ENCODE measurements around the gene GDPD5. TPM values are rescaled to one million over a fixed set of nuclear protein-coding genes. Genes with fewer than 3 reads are reported as not detected.

GDPD5 gene
- polyA plus RNA-seq, 1 experiment: 7.7 TPM

DNA sequence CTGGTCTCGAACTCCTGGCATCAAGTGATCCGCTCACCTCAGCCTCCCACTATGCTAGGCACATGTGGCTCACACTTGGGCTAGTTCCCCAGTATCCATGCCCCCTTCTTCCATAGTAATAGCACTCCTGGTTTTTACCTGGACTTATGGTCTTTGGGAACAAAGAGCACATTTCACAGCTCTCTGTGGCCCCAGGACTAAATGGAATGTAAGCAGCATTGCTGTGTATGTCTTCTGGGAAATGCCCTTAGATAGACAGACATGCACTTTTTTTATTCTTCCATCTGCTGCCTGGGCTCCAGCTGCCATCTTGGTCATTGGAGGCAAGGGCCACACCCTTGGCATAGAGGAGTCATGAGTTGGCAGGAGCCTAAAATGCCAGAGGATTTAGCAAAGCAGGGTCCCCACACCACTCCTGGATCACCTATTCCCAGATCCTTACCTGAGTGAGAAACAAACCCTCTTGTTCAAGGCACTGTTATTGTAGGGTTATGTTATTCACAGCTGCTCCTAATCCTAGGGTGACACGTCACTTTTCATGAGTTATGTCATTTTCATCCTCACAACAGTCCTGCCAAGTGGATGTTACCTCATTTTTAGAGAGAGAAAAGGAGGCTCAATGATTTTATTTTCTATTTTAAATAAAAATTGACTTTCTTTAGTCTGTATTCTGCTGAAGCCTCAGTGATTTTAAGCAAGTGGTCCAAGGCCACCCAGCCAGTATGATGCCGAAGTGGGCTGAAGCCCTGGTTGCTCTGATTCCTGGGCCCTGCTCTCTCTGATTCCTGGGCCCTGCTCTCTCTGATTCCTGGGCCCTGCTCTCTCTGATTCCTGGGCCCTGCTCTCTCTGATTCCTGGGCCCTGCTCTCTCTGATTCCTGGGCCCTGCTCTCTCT lies 15.7 kb upstream of the GDPD5 start:
- DNase-seq (ENCODE audit: low read depth): no peak
- no peaks in the 10 kb centered on the region for H3K36me3 ChIP-seq (ENCODE audit: control insufficient read depth, insufficient read depth, low read length)
- H3K4me3 ChIP-seq (ENCODE audit: low read depth, low read length): no peak overlapping the region
- no peak for TF ChIP-seq CTCF (IDR thresholded peaks at IDR 0.05; ENCODE audit: insufficient read depth, low read depth, low read length)
- POLR2A ChIA-PET: no interaction called here
- CTCF ChIA-PET: interaction anchor here (0.5 to 4.8 kb wide), 7 partner anchors 10 to 261 kb away, joined by 3 to 16 read pairs (median 5); no protein-coding TSS in a partner anchor
- H3K27me3 ChIP-seq (ENCODE audit: control insufficient read depth, insufficient read depth, low read length): peaks cover 6% of the 10 kb centered on the region; the same call in 1 of the 2 replicates

DNA sequence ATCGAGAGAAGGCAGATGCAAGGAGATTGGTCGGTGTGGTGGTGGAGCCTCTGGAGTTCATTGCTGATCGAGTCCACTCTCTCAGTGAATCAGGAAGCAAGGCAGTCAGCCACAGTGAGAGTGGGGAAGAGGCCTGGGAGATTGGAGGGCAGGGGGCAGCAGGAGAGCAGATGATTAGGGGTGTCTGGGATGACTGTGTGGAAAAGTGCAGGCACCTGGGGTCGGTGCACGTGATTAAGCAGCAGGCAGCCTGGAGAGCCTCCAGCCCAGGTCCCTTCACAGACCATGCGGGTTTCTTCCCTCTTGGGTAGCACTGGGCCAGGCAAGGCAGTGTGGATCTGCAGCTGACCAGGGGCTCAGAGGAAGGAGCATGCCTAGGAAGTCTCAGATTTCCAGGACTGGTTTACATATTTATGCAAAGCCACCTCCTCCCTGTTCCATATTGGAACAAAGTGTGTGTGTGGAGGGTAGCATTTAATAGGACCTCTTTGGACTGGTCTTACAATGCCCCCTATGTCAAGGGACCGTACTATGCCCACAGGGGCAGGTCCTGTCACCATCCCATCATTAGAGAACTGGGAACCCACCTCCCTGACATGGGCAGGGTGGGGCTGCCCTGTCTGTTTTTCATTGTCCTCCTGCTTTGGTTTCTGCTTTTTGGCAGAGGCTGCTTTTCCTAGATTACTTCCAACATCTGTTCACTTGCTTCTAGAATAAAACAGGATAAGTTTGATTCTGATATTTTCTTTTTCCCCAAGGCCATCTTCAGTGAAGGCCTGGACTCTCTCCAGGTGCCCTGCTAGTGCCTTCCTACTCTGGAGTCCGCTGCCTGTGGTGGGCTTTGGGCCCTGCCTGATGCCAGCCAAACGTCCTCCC lies 14.0 kb upstream of the GDPD5 start:
- ChIA-PET CTCF (interaction anchor here (1.0 to 2.0 kb wide), 5 partner anchors 8 to 152 kb away, joined by 3 to 6 read pairs (median 4); no protein-coding TSS in a partner anchor), POLR2A (no interaction called here)
- H3K27me3 ChIP-seq (ENCODE audit: control insufficient read depth, insufficient read depth, low read length): peaks cover 3% of the 10 kb centered on the region; the same call in 1 of the 2 replicates
- TF ChIP-seq CTCF (IDR thresholded peaks at IDR 0.05; ENCODE audit: insufficient read depth, low read depth, low read length): no peak
- no peaks in the 10 kb centered on the region for H3K36me3 ChIP-seq (ENCODE audit: control insufficient read depth, insufficient read depth, low read length)
- no peak overlapping the region for H3K4me3 ChIP-seq (ENCODE audit: low read depth, low read length)
- DNase-seq (ENCODE audit: low read depth): no peak

DNA sequence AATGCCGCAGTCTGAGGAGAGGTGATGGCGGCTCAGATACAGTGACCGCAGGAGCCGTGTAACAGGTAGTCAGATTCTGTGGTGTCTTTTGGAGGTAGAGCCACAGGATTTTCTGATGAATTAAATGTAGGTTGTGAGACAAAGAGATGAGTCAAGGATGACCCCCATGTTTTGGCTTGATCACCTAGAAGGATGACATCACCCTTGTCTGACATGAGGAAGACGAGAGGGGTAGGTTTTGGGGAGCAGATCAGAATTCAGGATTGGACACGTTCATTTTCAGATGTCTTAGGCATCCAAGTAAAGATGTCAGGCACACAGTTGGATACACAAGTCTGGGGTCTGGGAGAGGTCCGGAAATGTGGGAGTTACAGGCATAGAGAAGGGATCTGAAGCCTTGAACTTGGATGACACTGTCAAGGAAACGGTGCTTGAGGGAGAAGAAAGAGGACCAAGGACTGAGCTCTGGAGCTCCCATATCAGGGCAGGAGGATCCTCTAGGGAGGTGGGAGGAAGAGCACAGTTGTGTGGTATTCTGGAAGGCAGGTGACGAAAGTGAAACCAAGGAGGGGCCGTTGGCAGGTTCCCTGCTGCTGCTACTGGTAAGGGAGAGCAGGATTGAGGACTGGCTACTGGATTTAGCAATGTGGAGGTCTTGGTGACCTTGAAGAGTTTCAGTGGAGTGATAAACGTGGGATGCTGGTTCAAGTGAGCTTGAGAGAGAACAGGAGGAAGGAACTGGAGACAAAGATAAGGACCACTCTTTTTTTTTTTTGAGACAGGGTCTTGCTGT lies 12.6 kb upstream of the GDPD5 start:
- H3K27me3 ChIP-seq (ENCODE audit: control insufficient read depth, insufficient read depth, low read length): peaks cover 3% of the 10 kb centered on the region; the same call in 1 of the 2 replicates
- ChIA-PET CTCF (interaction anchor here (0.6 to 2.0 kb wide), 4 partner anchors 9 to 95 kb away, joined by 3 to 6 read pairs (median 4); no protein-coding TSS in a partner anchor), POLR2A (no interaction called here)
- H3K36me3 ChIP-seq (ENCODE audit: control insufficient read depth, insufficient read depth, low read length): no peaks in the 10 kb centered on the region
- no peak for TF ChIP-seq CTCF (IDR thresholded peaks at IDR 0.05; ENCODE audit: insufficient read depth, low read depth, low read length)
- DNase-seq (ENCODE audit: low read depth): no peak
- H3K4me3 ChIP-seq (ENCODE audit: low read depth, low read length): no peak overlapping the region

DNA sequence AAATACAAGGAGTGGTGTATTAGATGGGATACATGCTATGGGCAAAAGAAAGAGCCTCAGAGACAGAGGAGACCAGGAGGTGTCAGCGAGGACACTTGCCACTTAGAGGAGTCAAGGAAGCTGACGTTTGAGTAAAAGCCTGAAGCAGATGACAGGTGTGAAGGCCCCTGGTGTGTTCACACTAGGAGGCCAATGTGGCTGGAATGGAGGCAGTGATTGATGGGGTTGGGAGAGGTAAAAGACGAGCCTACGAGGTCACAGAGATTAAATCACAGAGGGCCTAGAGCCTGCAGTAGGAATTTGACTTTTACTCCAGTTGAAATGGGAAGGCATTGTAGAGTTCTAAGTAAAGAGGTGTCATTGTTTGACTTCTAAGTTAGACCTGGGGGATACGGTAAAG lies 12.0 kb upstream of the GDPD5 start:
- no peak for TF ChIP-seq CTCF (IDR thresholded peaks at IDR 0.05; ENCODE audit: insufficient read depth, low read depth, low read length)
- POLR2A ChIA-PET: no interaction called here
- DNase-seq (ENCODE audit: low read depth): no peak
- no peak overlapping the region for H3K4me3 ChIP-seq (ENCODE audit: low read depth, low read length)
- peaks cover 3% of the 10 kb centered on the region; the same call in 1 of the 2 replicates for H3K27me3 ChIP-seq (ENCODE audit: control insufficient read depth, insufficient read depth, low read length)
- H3K36me3 ChIP-seq (ENCODE audit: control insufficient read depth, insufficient read depth, low read length): no peaks in the 10 kb centered on the region
- CTCF ChIA-PET: interaction anchor here (1.0 to 1.7 kb wide), 2 partner anchors 106 to 153 kb away, joined by 3 read pairs; no protein-coding TSS in a partner anchor

All from BJ (cell line).